Esophagus squamous epithelium (tissue), 5 donors: Measurements from ENCODE around the gene PRMT5. TPM values are rescaled to one million over a fixed set of nuclear protein-coding genes. Genes with fewer than 3 reads are reported as not detected.
A peak's percentile ranks its signal among the peaks of the same experiment; 100 is the strongest.
"Not testable (repeated sequence)": the region's sequence is repeated elsewhere in the genome, so short reads cannot be mapped to it uniquely, and the experiment has no call there.

Experiments
- DNase-seq: peaks from one replicate; lab custom pipeline; 2025; lab: John Stamatoyannopoulos, UW
- H3K27ac ChIP-seq, 4 donors: fragments of 200-600 bp; sonication (generic); one replicate each; pipeline ENCODE4 v1.5.1; 2016 to 2019; ENCODE audit warnings: mild to moderate bottlenecking in 1 of 4
- H3K27me3 ChIP-seq, 4 donors: fragments of 200-600 bp; sonication (generic); 1 replicate in 3 of 4; 2 replicates in 1 of 4; pipeline versions ENCODE4 v1.5.1 to v1.6.0; 2017 to 2021; ENCODE audit warnings: antibody characterized with exemption in 1 of 4
- H3K36me3 ChIP-seq, 3 donors: fragments of 200-600 bp; sonication (generic); one replicate each; pipeline ENCODE4 v1.5.1; 2016 to 2019
- H3K4me1 ChIP-seq, 3 donors: fragments of 200-600 bp; sonication (generic); one replicate each; pipeline ENCODE4 v1.5.1; 2017 to 2019
- H3K4me3 ChIP-seq, 4 donors: fragments of 200-600 bp; sonication (generic); 1 replicate in 3 of 4; 2 replicates in 1 of 4; pipeline ENCODE4 v1.5.1; 2016 to 2019; ENCODE audit warnings: mild to moderate bottlenecking in 2 of 4, moderate library complexity in 1 of 4
- H3K9me3 ChIP-seq, 3 donors: fragments of 200-600 bp; sonication (generic); one replicate each; pipeline ENCODE4 v1.5.1; 2016 to 2019
- CTCF ChIP-seq, 6 experiments: fragments of 450-650 bp in 4 of 6; fragments of 200-600 bp in 2 of 6; sonication (generic) in 2 of 6; IDR thresholded peaks; one replicate each; pipeline ENCODE4 v1.5.1; 2016 to 2019; ENCODE audit warnings: antibody characterized with exemption in 6 of 6, mild to moderate bottlenecking in 4 of 6, moderate library complexity in 4 of 6
- POLR2A ChIP-seq, 4 donors: fragments of 450-650 bp; IDR thresholded peaks; one replicate each; pipeline ENCODE4 v1.6.1; 2017; ENCODE audit warnings: antibody characterized with exemption in 4 of 4, mild to moderate bottlenecking in 4 of 4, moderate library complexity in 3 of 4
- WGBS, 2 donors: methylation state at CpG; one replicate each; pipeline ENCODE4 v1.1.5; 2018; 5-methylcytosine and 5-hydroxymethylcytosine counted together
- intact Hi-C: fragments of 100-400 bp; cut with DNase I; formaldehyde crosslinking; loops from one replicate; pipeline ENCODE4 v1.15.0; 2022
- total RNA-seq, 4 donors: library from RNA; depleted of rRNA; stranded (reverse); fragments of >200 nt; gene quantifications; one replicate each; pipeline ENCODE4 v1.1.0, GENCODE V29; 2016
- donor health status: DM: yes; HTN: yes; CAD: no.

The PRMT5 gene
- total RNA-seq, 4 donors from 2014 or later = 36.5 to 75.0 (median 66.1) TPM

GRCh38 chr14:22922294-22922693 lies 6.9 kb downstream of the PRMT5 start:
- TF ChIP-seq CTCF (IDR thresholded peaks at IDR 0.05) (no peak), POLR2A (IDR thresholded peaks at IDR 0.05) (no peak)
- 83 to 88% methylated on average over 2 of the region's 2 CpGs for WGBS, 2 donors
- H3K27me3 ChIP-seq = no peaks in the 10 kb centered on the region
- no peak overlapping the region for H3K4me3 ChIP-seq
- intact Hi-C loops = no loop called here
- no peak for DNase-seq
- H3K4me1 ChIP-seq = peaks cover 12 to 35% (median 13%) of the 10 kb centered on the region in 3 donors
- H3K27ac ChIP-seq = no peak overlapping the region
- H3K9me3 ChIP-seq = no peaks in the 10 kb centered on the region
- H3K36me3 ChIP-seq = peaks cover 29 to 72% (median 39%) of the 10 kb centered on the region in 3 donors

GRCh38 chr14:22920697-22921096 lies 8.5 kb downstream of the PRMT5 start:
- no peak overlapping the region for H3K4me3 ChIP-seq
- intact Hi-C loops = no loop called here

GRCh38 chr14:22919601-22919921 lies 9.6 kb downstream of the PRMT5 start:
- intact Hi-C loops = no loop called here
- Histone ChIP-seq H3K4me1 (peaks cover 19 to 46% (median 29%) of the 10 kb centered on the region in 3 donors), H3K27ac (peak overlapping the region; percentile 74 to 97 (median 94)), H3K36me3 (peaks cover 21 to 60% (median 23%) of the 10 kb centered on the region in 3 donors), H3K4me3 (peak overlapping the region; percentile 13 to 82 (median 72)), H3K27me3 (no peaks in the 10 kb centered on the region), H3K9me3 (no peaks in the 10 kb centered on the region)
- DNase-seq = no peak
- WGBS, 2 donors = 6 to 7% methylated on average over 10 of the region's 10 CpGs
- TF ChIP-seq POLR2A (IDR thresholded peaks at IDR 0.05) (no peak), CTCF (IDR thresholded peaks at IDR 0.05) (no peak)

More at GRCh38 chr14:22920697-22921096, 8.5 kb downstream of the PRMT5 start:
- WGBS, 2 donors = 84 to 90% methylated on average over 6 of the region's 6 CpGs
- Histone ChIP-seq H3K9me3 (no peaks in the 10 kb centered on the region), H3K27ac (no peak overlapping the region), H3K4me1 (peaks cover 18 to 35% (median 28%) of the 10 kb centered on the region in 3 donors), H3K27me3 (no peaks in the 10 kb centered on the region), H3K36me3 (peaks cover 25 to 63% (median 29%) of the 10 kb centered on the region in 3 donors)
- TF ChIP-seq POLR2A (IDR thresholded peaks at IDR 0.05) = no peak
- no peak for TF ChIP-seq CTCF (IDR thresholded peaks at IDR 0.05)
- no peak for DNase-seq

- H3K27me3 ChIP-seq = no peaks in the 10 kb centered on the region
- peak within 1 kb of the TSS; percentile 61 to 82 (median 72) for H3K4me3 ChIP-seq
- H3K27ac ChIP-seq = peak within 1 kb of the TSS; percentile 92 to 98 (median 98)
- H3K9me3 ChIP-seq = no peaks in the 10 kb centered on the region
- peaks cover 16 to 59% (median 17%) of the 10 kb centered on the region in 3 donors for H3K36me3 ChIP-seq
- TF ChIP-seq CTCF (IDR thresholded peaks at IDR 0.05) (peak in 1 of 6 experiments; percentile 28), POLR2A (IDR thresholded peaks at IDR 0.05) (peak in 3 of 4 donors; percentile 55 to 84 (median 77))
- 1% methylated on average over 35 to 41 of the region's 46 CpGs for WGBS, 2 donors
- DNase-seq = peak; percentile 100
- intact Hi-C loops = no loop called here
- peaks cover 19 to 49% (median 29%) of the 10 kb centered on the region in 3 donors for H3K4me1 ChIP-seq
Measured at GRCh38 chr14:22918804-22919600, 10.2 kb downstream of the PRMT5 start, which contains the start of gene RBM23. Gene RBM23, minus strand, starts transcription at chr14:22919149.

GRCh38 chr14:22915886-22916521 lies 13.2 kb downstream of the PRMT5 start:
- Histone ChIP-seq H3K27ac (peak overlapping the region in 2 of 4 donors; percentile 30 to 33), H3K4me1 (peaks cover 19 to 72% (median 29%) of the 10 kb centered on the region in 3 donors)
- WGBS, 2 donors = 67 to 79% methylated on average over 8 of the region's 8 CpGs

GRCh38 chr14:22914836-22915235 lies 14.3 kb downstream of the PRMT5 start:
- intact Hi-C loops = not testable (repeated sequence)

More at GRCh38 chr14:22915886-22916521, 13.2 kb downstream of the PRMT5 start:
- Histone ChIP-seq H3K36me3 (peaks cover 0 to 45% (median 6%) of the 10 kb centered on the region in 3 donors), H3K9me3 (no peaks in the 10 kb centered on the region), H3K4me3 (no peak overlapping the region), H3K27me3 (no peaks in the 10 kb centered on the region)
- no peak for TF ChIP-seq POLR2A (IDR thresholded peaks at IDR 0.05)
- TF ChIP-seq CTCF (IDR thresholded peaks at IDR 0.05) = no peak
- DNase-seq = no peak
- intact Hi-C loops = no loop called here

More at GRCh38 chr14:22914836-22915235, 14.3 kb downstream of the PRMT5 start:
- not testable (repeated sequence) for H3K4me3 ChIP-seq, DNase-seq, H3K27ac ChIP-seq, H3K9me3 ChIP-seq, H3K27me3 ChIP-seq
- Histone ChIP-seq H3K4me1 (peaks cover 19 to 75% (median 29%) of the 10 kb centered on the region in 3 donors), H3K36me3 (peaks cover 0 to 48% (median 0%) of the 10 kb centered on the region in 3 donors)
- WGBS, 2 donors = 98 to 100% methylated on average over 1 to 4 of the region's 4 CpGs
